ENCODE results near the gene C1orf53.

- TF ChIP-seq, protein P1, sequence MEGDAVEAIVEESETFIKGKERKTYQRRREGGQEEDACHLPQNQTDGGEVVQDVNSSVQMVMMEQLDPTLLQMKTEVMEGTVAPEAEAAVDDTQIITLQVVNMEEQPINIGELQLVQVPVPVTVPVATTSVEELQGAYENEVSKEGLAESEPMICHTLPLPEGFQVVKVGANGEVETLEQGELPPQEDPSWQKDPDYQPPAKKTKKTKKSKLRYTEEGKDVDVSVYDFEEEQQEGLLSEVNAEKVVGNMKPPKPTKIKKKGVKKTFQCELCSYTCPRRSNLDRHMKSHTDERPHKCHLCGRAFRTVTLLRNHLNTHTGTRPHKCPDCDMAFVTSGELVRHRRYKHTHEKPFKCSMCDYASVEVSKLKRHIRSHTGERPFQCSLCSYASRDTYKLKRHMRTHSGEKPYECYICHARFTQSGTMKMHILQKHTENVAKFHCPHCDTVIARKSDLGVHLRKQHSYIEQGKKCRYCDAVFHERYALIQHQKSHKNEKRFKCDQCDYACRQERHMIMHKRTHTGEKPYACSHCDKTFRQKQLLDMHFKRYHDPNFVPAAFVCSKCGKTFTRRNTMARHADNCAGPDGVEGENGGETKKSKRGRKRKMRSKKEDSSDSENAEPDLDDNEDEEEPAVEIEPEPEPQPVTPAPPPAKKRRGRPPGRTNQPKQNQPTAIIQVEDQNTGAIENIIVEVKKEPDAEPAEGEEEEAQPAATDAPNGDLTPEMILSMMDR (IDR thresholded peaks at IDR 0.05; ENCODE audit: low read depth, low read length) = no peak
- no peak for TF ChIP-seq EZH2phosphoT487 (IDR thresholded peaks at IDR 0.05; ENCODE audit: low read depth)
Observed at GRCh38 chr1:197907846-197908616, 5.6 kb downstream of the C1orf53 start.
